ENCODE measurements around the gene TMIGD3.
"Not testable (repeated sequence)": the region's sequence is repeated elsewhere in the genome, so short reads cannot be mapped to it uniquely, and the experiment has no call there.

The TMIGD3 gene

DNA sequence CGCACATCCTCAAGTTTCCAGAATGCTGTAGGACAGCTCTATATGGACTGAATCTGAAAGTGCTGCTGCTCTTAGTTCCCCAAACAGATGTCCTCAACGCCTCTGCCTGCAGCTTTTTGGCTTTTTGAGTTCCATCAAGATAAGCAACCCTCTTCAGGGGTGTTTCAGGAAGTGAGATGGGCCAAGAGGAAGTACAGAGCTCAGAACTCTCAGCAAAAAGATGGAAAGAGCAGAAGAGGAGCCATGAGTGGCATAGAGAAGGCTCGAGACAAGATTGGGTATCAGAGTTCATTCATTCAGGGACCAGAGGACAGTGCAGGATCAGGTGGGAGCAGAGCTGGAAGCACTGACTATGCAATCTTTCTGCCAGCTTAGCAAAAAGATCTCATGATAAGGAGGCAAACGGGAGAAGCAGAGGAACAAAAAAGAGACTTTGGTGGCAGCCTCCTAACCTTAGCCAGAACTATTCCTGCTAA, at the start of gene TMIGD3, which contains the start of gene ADORA3:
Gene TMIGD3, minus strand, starts transcription at position 49 of the 476 bp plus-strand sequence. CDS start 279 bp downstream, outside the sequence.
Gene ADORA3, minus strand, starts transcription at position 49 of the 476 bp plus-strand sequence. CDS start 279 bp downstream, outside the sequence.
- no peak for DNase-seq

DNA sequence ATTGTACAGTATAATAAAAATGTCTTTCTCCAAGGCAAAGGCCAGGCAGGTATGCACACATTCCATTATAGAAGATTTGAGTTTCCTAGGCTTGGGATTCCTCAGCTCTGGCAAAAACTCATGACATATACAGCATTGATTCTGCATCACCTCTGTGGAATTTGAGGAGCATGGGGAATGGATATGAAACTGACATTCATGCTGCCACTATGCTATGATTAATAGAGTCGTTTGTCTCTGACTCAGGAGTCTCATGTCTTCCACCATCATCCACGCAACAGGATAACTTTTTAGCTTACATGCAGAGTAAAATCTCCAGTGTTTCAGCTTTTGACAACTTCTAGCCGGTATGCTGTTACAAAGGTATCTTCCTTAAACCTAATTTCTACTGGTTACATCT, 49.8 kb upstream of the TMIGD3 start:
- DNase-seq = no peak

- no peak for DNase-seq
Measured at GRCh38 chr1:111552587-111552986, 49.2 kb upstream of the TMIGD3 start.

DNA sequence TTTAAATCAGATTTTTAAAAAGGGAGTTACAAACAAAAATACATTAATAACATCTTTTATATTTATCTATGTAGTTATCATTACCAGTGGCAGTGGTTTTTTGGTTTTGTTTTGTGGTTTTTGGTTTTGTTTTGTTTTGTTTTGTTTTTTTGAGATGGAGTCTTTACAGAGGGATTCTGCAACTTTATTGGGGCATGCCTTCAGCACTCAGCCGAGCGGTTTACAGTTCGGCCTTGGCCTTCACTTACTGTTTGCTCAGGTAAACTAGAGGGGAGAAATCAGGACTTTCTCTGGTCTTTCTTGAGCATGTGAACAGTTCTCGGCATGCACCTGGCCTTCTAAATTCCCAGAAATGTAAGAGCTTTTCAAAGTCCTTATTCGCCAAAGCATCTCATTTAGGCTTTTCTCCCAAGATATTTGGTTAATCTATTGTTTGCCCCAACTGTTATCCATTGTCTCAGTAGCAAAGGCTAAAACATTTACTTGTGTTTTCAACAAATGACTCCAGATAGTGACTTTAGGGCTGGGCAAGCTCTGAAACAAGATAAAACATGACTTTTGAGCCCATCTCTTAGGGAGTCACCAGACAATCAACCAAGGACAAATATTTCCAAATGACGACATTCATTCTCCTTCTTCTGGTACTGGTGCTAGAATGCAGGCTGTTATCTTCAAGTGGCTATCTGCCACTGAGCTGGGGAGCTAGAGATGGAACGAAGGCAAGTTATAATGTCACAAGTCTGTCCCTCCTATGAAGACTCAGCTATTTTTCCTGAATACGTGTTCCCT, 48.4 kb upstream of the TMIGD3 start:
- DNase-seq = no peak

GRCh38 chr1:111547786-111548185, 44.4 kb upstream of the TMIGD3 start:
- DNase-seq = not testable (repeated sequence)

- no peak for DNase-seq
Measured at GRCh38 chr1:111542187-111542586, 38.8 kb upstream of the TMIGD3 start.

GRCh38 chr1:111541721-111542120, 38.3 kb upstream of the TMIGD3 start:
- DNase-seq = no peak

DNA sequence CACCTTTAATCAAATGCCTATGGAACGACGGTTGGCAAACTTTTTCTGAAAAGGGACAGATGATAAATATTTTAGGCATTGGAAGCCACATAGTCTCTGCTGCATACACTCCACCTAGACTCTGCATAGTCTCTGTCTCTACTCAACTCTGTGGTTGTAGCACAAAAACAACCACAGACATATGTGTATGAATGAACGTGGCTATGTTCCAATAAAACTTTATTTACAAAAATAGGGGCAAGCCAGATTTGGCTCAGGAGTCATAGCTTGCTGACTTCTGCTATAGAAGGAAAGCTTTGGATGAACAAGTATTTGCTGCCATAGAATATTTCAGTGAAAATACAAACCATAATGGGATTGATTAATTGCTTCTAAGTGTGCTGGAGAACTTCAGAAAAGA, 37.5 kb upstream of the TMIGD3 start:
- no peak for DNase-seq

GRCh38 chr1:111538343-111539025, 35.1 kb upstream of the TMIGD3 start:
- no peak for DNase-seq

DNA sequence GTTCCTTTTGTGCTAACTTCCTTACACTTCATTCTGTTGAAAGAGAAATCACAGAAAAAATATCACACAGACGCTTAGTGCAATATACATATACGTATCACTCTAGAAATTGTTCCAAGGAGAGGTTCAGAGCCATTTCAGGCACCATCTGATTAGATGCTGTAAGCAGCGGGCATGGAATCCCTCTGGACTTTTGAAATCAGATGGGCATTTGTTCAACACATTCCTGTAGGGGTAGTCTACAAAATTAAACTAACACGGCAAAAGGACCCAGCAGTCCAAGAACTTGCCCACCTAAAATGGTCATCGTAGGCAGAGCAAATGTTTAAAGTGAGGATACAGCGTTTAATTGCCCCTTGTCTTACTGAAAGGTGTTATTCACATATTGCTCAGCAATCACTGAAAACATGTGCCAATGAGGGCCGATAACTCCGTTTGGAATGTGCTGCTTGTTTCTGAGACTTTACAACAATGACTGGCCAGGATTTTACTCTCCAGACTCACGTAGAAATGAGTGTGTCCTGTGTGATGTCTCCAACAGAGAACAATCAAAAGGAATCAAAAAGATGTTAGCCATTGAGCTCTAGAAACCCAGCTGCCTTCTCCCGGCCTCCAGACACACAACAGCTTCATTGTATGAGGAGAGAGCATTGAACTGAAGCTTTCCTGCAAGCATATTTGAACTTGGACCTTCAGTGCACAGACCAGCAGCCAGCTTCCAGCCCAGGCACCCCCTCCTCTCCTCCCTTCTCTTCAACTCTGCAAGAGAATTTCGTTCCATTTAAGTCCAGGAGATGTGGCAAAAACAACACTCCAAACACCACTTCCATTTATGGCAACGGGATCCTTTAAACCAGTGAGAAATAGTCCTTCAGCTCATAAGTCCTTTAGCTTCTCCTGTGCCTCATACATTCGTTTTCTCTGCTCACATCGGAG, 32.1 kb upstream of the TMIGD3 start:
- no peak for DNase-seq

DNA sequence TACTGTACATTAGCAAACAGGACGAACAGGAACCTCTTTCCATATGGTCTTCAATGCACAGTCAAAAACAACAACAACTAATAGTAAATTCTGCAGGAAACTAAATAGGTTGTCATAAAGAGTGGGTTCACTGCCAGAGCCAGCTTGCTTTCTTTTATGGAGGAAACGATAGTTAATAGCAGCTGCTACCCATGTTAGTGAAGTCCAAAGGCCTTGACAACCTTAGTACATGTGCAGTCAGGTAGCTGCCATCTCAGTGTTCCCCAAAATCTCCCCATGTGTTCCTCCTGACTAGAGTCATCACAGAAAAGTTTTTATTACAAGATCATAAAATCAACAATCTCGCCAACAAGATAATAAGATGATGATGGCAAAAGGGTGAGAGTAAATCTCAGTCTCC, 16.6 kb upstream of the TMIGD3 start:
- no peak for DNase-seq

DNA sequence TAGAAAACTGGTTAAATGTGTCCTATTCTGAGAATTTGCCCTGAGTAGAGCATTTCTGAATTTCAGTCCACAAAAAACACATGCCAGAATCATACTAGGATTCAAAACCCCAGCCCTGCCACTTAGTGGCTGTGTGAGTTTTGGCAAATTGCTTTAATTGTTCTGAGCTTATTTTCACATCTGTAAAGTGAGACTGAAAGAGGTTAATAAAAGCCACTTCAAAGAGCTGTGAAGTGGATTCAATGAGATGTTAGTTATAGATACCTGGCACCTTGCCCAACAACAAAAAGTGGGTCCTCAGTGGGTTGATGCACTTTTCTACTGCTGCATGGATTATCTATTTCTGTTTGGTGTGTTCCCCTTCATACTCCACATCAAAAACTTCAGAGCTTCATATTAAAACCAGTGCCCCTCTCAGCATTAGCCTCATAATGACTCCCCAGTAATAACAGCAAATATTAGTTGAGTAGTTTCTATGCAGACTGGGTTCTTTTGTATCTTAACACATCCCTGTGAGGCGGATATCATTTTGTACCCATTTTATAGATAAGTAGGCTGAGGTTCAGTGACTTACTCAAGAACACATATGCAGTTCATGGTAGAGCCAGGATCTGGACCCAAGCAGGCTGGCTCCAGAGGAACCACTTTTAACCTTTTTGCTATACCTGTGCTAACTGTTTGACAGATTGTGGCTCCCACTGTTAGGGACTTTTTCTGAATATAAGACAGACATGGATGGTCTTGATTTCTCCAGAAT, 14.2 kb upstream of the TMIGD3 start:
- no peak for DNase-seq

GRCh38 chr1:111516005-111516535, 12.6 kb upstream of the TMIGD3 start:
- DNase-seq = peak; percentile 51

DNA sequence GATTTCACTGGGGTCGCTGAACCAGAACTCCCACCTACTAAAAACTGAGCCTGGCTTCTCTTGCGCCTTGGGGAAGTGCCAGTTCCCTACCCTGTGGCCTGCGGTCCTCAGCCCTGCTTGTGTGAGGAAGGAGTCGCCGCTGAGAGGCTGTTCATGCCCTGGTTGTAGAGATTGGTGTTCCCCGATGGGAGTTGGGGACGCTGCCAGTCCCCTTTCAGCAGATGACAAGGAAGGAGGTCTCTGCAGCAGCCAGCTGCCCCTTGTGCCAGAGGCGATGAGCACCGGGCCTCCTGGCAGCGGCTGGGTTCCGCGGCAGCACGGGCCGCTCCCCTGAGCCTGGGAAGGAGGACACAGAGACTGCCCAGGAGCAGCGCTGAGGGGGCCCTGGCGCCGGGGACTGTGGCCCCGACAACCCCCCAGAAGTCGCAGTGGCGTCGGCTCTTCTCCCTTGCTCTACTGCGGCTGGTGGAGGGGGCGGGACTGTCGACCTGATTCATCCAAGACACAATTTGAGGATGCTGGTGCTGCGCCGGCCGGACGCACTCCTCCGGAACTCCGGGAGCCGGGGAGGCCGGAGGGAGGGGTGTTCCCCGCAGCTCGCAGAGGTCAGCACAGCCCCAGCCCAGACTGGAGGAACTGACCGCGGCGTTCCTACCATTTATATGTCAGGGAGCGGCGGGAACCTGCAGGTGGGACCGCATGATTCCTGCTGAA, 12.0 kb upstream of the TMIGD3 start:
- peak; percentile 64 for DNase-seq

DNA sequence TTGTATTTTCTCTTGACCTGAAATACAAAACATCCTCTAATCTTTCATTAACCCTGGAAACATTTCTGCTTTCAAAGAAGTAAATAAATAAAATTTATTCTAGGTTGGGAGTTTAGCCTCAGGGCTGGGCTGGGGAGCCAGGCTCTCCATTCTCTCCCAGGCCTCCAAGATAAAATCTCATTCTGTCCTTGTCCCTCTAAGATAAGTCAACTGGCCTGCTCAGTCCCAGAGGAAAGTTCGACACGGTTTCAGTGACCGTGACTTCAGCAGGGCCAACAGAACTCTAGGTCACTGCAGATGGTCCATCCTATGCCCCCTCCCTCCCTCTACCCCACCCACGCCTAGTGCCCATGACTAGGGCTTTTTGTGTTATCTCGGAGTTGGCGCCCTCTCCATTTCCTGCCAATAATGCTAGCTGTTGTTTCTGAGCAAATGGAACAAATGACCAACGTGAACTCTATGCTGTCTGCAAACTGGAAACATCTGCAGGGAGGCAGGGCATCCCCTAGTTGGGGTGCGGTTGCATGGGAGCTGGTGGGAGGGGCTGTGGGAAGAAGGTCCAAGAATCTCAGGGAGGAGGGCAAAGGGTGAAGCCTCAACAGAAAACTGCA, 10.1 kb upstream of the TMIGD3 start:
- peak; percentile 37 for DNase-seq

GRCh38 chr1:111512931-111513330, 9.5 kb upstream of the TMIGD3 start:
- DNase-seq = no peak

GRCh38 chr1:111512132-111512889, 8.9 kb upstream of the TMIGD3 start:
- no peak for DNase-seq

GRCh38 chr1:111511370-111511769, 7.9 kb upstream of the TMIGD3 start:
- DNase-seq = no peak

DNA sequence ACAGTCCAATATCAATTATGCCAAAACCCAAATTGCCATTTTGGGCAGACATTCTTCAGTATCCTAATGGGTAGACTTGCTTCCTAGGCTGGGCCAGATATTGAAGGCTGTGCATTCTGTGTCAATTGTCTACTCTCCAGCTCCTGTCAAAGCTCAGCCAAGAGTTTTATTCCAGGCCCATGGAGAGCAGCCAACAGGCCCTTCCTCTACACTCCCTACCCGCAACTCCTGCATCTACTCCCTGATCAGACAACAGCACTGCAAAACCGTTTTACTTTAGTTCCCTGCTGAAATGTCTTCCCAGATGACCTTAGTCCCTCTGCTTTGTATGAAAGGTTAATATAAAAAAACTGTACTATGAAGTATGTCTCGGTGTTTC, 6.6 kb upstream of the TMIGD3 start:
- peak; percentile 59 for DNase-seq

All from femur (tissue), 1 donor.